ENCODE data around the gene DSC3. TPM values are rescaled to one million over a fixed set of nuclear protein-coding genes. Genes with fewer than 3 reads are reported as not detected.

Gene DSC3
- total and polyA plus RNA-seq, 2 donors (not counting 3 experiments of a cell fraction or from before 2014, with no cell fraction given) = 0.04 to 0.18 TPM

- no peaks in the 10 kb centered on the region for H3K9me1 ChIP-seq (replicated peaks; ENCODE audit: control insufficient read depth, extremely low read depth, insufficient read depth, low read length)
These were observed 85.5 kb downstream of the DSC3 start for GRCh38 chr18:30957066-30957465.

More at GRCh38 chr18:30957066-30957465, 85.5 kb downstream of the DSC3 start:
- H3K27me3 ChIP-seq (ENCODE audit: control insufficient read depth in 2 of 2, insufficient read depth in 2 of 2, low read length in 2 of 2) = no peaks in the 10 kb centered on the region
- no peaks in the 10 kb centered on the region for H4K20me1 ChIP-seq (replicated peaks; ENCODE audit: control insufficient read depth, extremely low read depth, insufficient read depth, low read length)
- H3K27ac ChIP-seq (ENCODE audit: insufficient read depth, low read depth, low read length) = no peak overlapping the region
- H3K79me2 ChIP-seq (ENCODE audit: control insufficient read depth, insufficient read depth, low read length) = no peaks in the 10 kb centered on the region
- no peaks in the 10 kb centered on the region for H3K36me3 ChIP-seq (ENCODE audit: control insufficient read depth in 2 of 2, extremely low read depth in 1 of 2, insufficient read depth in 2 of 2, low read length in 2 of 2)
- no peak for TF ChIP-seq CTCF (IDR thresholded peaks at IDR 0.05; ENCODE audit: extremely low read depth in 1 of 2, insufficient read depth in 1 of 2, low read depth in 1 of 2, low read length in 2 of 2)
- TF ChIP-seq GATA2 (IDR thresholded peaks at IDR 0.05; ENCODE audit: insufficient read depth, insufficient read length, low read depth, low read length) = no peak
- TF ChIP-seq POLR2A (IDR thresholded peaks at IDR 0.05; ENCODE audit: low read depth, low read length) = no peak
- no peak for TF ChIP-seq EZH2 (IDR thresholded peaks at IDR 0.05; ENCODE audit: borderline replicate concordance, low read depth, low read length, severe bottlenecking)
- TF ChIP-seq JUN (IDR thresholded peaks at IDR 0.05; ENCODE audit: borderline replicate concordance, insufficient read depth, insufficient read length, low read depth) = no peak
- no peak for TF ChIP-seq POLR2AphosphoS5 (IDR thresholded peaks at IDR 0.05; ENCODE audit: insufficient read depth, low read depth, low read length)
- TF ChIP-seq MYC (IDR thresholded peaks at IDR 0.05; ENCODE audit: low read depth, low read length) = no peak
- TF ChIP-seq MAX (IDR thresholded peaks at IDR 0.05; ENCODE audit: insufficient read depth, insufficient read length) = no peak
- H3K9ac ChIP-seq (replicated peaks; ENCODE audit: extremely low read depth, insufficient read depth, low read length) = no peak overlapping the region
- H3K4me1 ChIP-seq (ENCODE audit: control insufficient read depth, extremely low read depth, insufficient read depth, low read length) = no peaks in the 10 kb centered on the region
- no peak for DNase-seq (ENCODE audit: low read depth, low spot score)
- no peak overlapping the region for H3K4me2 ChIP-seq (ENCODE audit: insufficient read depth, low read length)
- ChIA-PET POLR2A (no interaction called here), CTCF (no interaction called here)
- H3K4me3 ChIP-seq (replicated peaks in 1 of 3; ENCODE audit: insufficient read depth in 1 of 3, low read depth in 1 of 3, low read length in 3 of 3) = no peak overlapping the region
- dilution Hi-C loops (cut with MboI; ENCODE audit: extremely low pct_ligation_motif_present, low sequenced_read_pairs) (no loop called here), intact Hi-C loops (cut with micrococcal nuclease) (no loop called here)
- H2AFZ ChIP-seq (ENCODE audit: low read depth, low read length) = no peak overlapping the region
- no TSS peak for BruUV-seq (replicated peaks)
- no peaks in the 10 kb centered on the region for H3K9me3 ChIP-seq (replicated peaks; ENCODE audit: control insufficient read depth, insufficient read depth, low read length)
- no peak for FAIRE-seq
